GM13977 (cell line): ENCODE results near the gene MAP3K4.

Experiments
- DNase-seq: peaks from one replicate; pipeline ENCODE4 v3.0.0; 2012; ENCODE audit warnings: low spot score
- in situ Hi-C: fragments of 300-500 bp; cut with MboI; formaldehyde crosslinking; loops from one replicate; pipeline ENCODE4 v1.12.0; 2022; ENCODE audit warnings: low sequenced_read_pairs, low pct_unique_long_range_greater_than_20kb, mixed read lengths, inconsistent platforms; ENCODE audit not compliant: unreplicated experiment
- TF ChIP-seq, protein P1 (sequence below): IDR thresholded peaks from 2 replicates; pipeline ENCODE4 v1.5.1; 2012; ENCODE audit warnings: mild to moderate bottlenecking, control low read depth; ENCODE audit not compliant: insufficient read depth; ENCODE audit errors: extremely low read depth, missing control alignments

Gene MAP3K4

DNA sequence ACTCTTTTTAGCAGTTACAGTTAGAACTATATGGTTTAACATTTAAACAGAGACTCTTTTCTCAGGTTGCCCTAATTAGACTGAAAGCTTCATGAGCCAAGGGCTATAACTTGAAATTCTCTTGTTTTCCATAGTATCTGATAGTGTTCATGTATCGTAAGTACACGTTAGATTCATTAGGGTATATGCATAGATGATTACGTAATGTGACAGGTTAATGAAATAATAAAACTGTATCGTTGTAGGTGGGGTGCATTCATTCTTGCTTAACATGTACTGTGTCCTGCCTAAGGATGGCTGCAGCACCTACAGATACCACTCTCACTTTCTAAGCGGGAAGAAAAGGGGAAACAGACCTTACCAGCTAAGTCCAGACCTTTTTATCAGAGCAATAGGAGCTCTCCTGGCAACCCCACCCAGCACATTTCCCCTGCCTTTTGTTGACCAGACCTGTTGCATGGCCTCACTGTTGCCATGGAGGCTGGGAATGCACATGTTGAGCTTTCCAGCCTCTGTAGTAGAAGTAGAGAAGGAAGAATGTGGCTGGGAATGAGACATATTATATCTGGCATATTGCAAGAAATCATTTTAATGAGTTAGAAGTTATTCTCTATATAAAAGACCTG, 83.0 kb downstream of the MAP3K4 start:
- DNase-seq, result no peak
- TF ChIP-seq, protein P1, sequence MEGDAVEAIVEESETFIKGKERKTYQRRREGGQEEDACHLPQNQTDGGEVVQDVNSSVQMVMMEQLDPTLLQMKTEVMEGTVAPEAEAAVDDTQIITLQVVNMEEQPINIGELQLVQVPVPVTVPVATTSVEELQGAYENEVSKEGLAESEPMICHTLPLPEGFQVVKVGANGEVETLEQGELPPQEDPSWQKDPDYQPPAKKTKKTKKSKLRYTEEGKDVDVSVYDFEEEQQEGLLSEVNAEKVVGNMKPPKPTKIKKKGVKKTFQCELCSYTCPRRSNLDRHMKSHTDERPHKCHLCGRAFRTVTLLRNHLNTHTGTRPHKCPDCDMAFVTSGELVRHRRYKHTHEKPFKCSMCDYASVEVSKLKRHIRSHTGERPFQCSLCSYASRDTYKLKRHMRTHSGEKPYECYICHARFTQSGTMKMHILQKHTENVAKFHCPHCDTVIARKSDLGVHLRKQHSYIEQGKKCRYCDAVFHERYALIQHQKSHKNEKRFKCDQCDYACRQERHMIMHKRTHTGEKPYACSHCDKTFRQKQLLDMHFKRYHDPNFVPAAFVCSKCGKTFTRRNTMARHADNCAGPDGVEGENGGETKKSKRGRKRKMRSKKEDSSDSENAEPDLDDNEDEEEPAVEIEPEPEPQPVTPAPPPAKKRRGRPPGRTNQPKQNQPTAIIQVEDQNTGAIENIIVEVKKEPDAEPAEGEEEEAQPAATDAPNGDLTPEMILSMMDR, result no peak
- in situ Hi-C loops, result no loop called here

DNA sequence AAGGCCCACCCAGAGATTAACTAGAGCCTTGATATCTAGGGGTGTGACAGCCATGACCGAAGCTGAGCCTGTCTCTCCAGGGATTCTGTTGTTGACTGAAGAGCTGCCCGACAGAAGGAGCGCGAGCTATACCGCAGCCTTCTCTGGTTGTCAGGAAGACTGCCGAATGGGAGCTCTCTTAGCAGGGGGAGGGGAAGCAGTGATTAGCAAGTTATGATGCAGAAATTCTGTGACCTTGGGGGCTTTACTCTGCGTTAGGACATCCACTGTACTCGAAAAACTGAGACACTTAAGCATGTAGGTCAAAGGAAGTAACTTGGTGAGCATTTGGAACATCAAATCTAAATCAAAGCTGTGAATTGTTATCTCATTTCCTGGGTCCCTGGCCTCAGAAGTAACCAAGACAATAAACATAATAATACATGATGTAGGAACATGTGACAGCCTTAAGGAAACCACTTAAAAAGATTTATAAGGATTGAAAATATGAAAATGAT, 84.7 kb downstream of the MAP3K4 start:
- in situ Hi-C loops, result no loop called here
- TF ChIP-seq, protein P1, result no peak
- no peak for DNase-seq

DNA sequence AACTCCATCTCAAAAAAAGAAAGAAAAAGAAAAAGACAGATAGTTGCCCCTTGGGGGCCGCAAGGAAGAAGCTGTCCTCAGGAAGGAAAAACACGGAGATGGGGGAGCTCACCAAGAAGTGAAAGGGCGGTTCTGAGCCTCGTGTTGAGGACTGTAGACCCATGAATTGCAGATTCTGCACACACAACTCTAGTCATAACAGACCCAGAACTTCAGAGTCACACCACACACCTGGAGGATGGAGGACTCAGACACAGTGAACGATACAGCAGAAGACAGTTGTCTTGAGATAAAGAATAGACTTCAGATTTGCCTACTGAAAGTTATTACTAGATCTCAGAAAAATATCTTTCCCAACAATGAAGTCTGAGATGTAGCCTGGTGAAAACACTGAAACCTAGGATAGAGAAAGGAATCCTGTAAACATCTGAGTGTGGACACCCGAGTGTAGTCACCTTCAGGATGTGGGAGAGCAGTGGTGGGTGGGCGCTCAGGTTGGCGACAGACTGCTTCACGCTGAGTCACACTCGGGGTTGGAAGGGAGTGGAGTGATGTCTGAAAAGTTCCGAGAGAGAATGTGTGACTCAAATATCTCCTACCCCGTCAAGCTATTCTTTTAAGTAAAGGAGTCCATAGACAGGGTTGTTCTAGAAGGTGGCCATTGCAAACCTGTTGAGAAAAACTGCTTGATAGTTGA, 88.1 kb downstream of the MAP3K4 start:
- in situ Hi-C loops, result no loop called here

DNA sequence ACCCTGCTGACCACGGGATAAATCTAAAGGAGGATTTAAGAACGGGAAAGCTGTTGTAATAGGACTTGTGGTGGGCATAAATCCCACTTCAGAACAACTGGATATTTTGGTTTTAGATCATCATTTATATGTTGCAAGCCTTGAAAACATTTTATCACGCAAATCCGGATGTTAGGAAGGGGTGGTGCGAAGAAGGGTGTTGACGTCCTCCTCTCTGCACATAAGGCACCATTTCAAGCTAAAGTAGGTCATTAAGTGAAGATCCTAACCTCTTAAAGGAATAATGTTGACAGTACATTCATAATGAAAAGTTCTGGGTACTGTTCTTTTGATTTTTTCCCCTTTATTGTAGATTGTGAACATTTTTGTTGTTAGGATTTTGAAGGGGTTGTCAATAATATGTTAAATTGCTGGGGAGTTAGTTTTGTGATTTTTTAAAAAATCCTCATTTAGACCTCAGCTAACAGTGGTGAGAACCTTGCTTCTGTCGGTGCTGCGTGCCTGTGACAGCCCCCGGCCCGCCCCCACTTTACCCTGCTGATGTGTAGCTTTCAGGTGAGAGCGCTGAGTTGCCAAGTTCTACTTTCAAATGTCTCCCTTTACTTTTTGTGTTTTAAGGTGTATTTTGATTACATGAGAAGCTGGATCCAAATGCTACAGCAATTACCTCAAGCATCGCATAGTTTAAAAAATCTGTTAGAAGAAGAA, 88.8 kb downstream of the MAP3K4 start:
- in situ Hi-C loops, result no loop called here
- TF ChIP-seq, protein P1, result no peak

More for the DNA sequence above, 88.1 kb downstream of the MAP3K4 start:
- TF ChIP-seq, protein P1, result no peak
- no peak for DNase-seq

DNA sequence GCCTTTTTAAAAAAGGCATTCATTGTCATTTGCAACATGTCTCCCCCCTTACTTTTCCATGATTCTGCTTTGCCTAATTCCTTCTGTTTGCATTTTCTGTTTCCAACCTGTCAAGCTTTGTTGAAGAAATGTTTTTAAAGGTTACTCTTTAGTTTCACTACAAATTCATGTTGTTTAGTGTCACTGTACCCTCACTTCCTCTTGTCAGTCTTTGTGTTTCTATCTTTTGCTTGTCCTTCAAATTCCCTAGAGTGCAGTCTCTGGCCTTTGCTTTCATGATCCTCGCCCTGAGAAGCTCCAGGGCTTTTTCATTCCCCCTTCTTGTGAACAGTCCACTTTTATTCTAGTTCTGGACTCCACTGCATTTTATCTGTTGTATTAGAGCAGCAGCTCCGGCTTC, 90.6 kb downstream of the MAP3K4 start:
- TF ChIP-seq, protein P1, result no peak
- in situ Hi-C loops, result no loop called here

More for the DNA sequence above, 88.8 kb downstream of the MAP3K4 start:
- DNase-seq, result no peak

DNA sequence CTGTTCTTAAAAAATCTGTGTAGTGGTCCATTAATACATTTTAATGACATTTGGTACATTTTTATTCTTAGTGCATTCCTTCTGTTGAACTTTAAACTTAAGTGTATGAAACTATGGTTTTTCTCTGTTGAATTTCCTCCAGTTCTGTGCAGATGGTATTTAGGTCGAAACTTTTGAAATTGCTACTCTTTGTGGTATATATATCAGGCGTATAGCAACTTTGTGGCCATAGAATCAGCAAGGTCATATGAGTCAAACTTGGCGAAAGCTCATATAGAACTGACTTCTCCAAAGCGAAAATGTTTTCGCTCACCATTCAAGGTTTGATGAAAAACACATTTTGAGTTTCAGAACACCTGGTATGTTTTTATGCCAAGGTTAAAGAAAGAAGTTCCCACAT, 93.7 kb downstream of the MAP3K4 start:
- DNase-seq, result no peak
- TF ChIP-seq, protein P1, result no peak
- in situ Hi-C loops, result no loop called here

More for the DNA sequence above, 90.6 kb downstream of the MAP3K4 start:
- DNase-seq, result no peak
